CD4-positive, alpha-beta T cell (primary cell): ENCODE data around the gene FZD1. TPM values are rescaled to one million over a fixed set of nuclear protein-coding genes. Genes with fewer than 3 reads are reported as not detected.
A peak's percentile ranks its signal among the peaks of the same experiment; 100 is the strongest.

Experiments used
- ATAC-seq: fragments of 200-7000 bp; cut with Tn5 transposase; one replicate; pipeline ENCODE4 v1.10.0; 2022; ENCODE audit warnings: mild to moderate bottlenecking; ENCODE audit not compliant: poor library complexity
- CTCF ChIA-PET: fragments of 350-600 bp; sonication (Branson Sonifier 250); formaldehyde crosslinking; loops from one replicate; lab custom pipeline; 2021; ENCODE audit warnings: antibody characterized with exemption, inconsistent platforms; lab: Charles Lee
- POLR2A ChIA-PET: fragments of 350-600 bp; sonication (Branson Sonifier 250); formaldehyde crosslinking; loops from one replicate; lab custom pipeline; 2021; ENCODE audit warnings: antibody characterized with exemption, inconsistent platforms; lab: Charles Lee
- DNase-seq, 14 experiments: peaks; one replicate each; pipeline ENCODE4 v3.0.0-alpha.2; 2013 to 2020; ENCODE audit warnings: mixed read lengths in 2 of 14
- H3K27ac ChIP-seq, 2 donors: one replicate each; pipeline versions ENCODE4 v1.5.1 to v1.7.0; 2013; ENCODE audit warnings: low read length in 2 of 2, low read depth in 1 of 2, mild to moderate bottlenecking in 1 of 2
- H3K27me3 ChIP-seq, 2 experiments: 1 replicate in 1 of 2; 2 replicates in 1 of 2; pipeline versions ENCODE4 v1.6.1 to v1.7.0; 2013; ENCODE audit warnings: low read length in 2 of 2, control low read depth in 1 of 2, mild to moderate bottlenecking in 1 of 2, moderate library complexity in 1 of 2; ENCODE audit not compliant: insufficient read depth in 2 of 2, control insufficient read depth in 1 of 2
- H3K36me3 ChIP-seq: one replicate; pipeline ENCODE4 v1.6.1; 2013; ENCODE audit warnings: low read length, control low read depth; ENCODE audit not compliant: insufficient read depth
- H3K4me1 ChIP-seq: one replicate; pipeline ENCODE4 v1.6.1; 2013; ENCODE audit warnings: low read length, control low read depth; ENCODE audit not compliant: insufficient read depth
- H3K4me3 ChIP-seq: one replicate; pipeline ENCODE4 v1.5.1; 2013; ENCODE audit warnings: mild to moderate bottlenecking, low read length, moderate library complexity
- H3K9me3 ChIP-seq, 2 experiments: 1 replicate in 1 of 2; 2 replicates in 1 of 2; pipeline versions ENCODE4 v1.6.1 to v1.7.0; 2013; ENCODE audit warnings: low read length in 2 of 2, mild to moderate bottlenecking in 2 of 2, control low read depth in 1 of 2, moderate library complexity in 1 of 2; ENCODE audit not compliant: control insufficient read depth in 1 of 2, insufficient read depth in 1 of 2
- H3K27ac Mint-ChIP-seq: one replicate; pipeline ENCODE4 v1.8.0; 2020; ENCODE audit warnings: mixed read lengths
- H3K27me3 Mint-ChIP-seq: one replicate; pipeline ENCODE4 v1.8.0; 2021; ENCODE audit warnings: mixed read lengths
- H3K36me3 Mint-ChIP-seq: one replicate; pipeline ENCODE4 v1.8.0; 2021; ENCODE audit warnings: low read depth, mixed read lengths
- H3K4me1 Mint-ChIP-seq: one replicate; pipeline ENCODE4 v1.8.0; 2021; ENCODE audit warnings: low read depth, mixed read lengths
- H3K4me3 Mint-ChIP-seq: one replicate; pipeline ENCODE4 v1.8.0; 2020; ENCODE audit warnings: mild to moderate bottlenecking, mixed read lengths
- H3K9me3 Mint-ChIP-seq: one replicate; pipeline ENCODE4 v1.8.0; 2020; ENCODE audit warnings: mixed read lengths
- CTCF ChIP-seq: fragments of 200-600 bp; IDR thresholded peaks from one replicate; pipeline ENCODE4 v1.8.0; 2022; ENCODE audit warnings: antibody characterized with exemption, mild to moderate bottlenecking
- intact Hi-C, 2 experiments: fragments of 100-400 bp; cut with DNase I in 1 of 2; cut with micrococcal nuclease in 1 of 2; formaldehyde crosslinking; loops; one replicate each; pipeline versions ENCODE4 v1.15.1 to v1.9.0; 2023 to 2025; cut with DNase I, micrococcal nuclease
- total RNA-seq, 174 experiments: library from RNA in 2 of 174; stranded (reverse) in 2 of 174; gene quantifications; one replicate each; pipeline ENCODE4 v1.2.3 and lab custom pipeline; 2021 to 2026

The FZD1 gene
- total RNA-seq, 2 experiments from 2014 or later, result 0.22 to 0.28 TPM

- TF ChIP-seq CTCF, result no peak
- ATAC-seq, result no peak
Observed at GRCh38 chr7:91233212-91233611, 31.0 kb upstream of the FZD1 start.

GRCh38 chr7:91235211-91235832 lies 28.9 kb upstream of the FZD1 start:
- Mint-ChIP-seq H3K4me1 (no peaks in the 10 kb centered on the region), H3K27ac (no peak overlapping the region), H3K27me3 (no peaks in the 10 kb centered on the region), H3K36me3 (no peaks in the 10 kb centered on the region), H3K9me3 (no peaks in the 10 kb centered on the region), H3K4me3 (no peak overlapping the region)
- POLR2A ChIA-PET, result no interaction called here
- Histone ChIP-seq H3K27me3 (no peaks in the 10 kb centered on the region), H3K27ac (no peak overlapping the region), H3K36me3 (no peaks in the 10 kb centered on the region), H3K4me1 (no peaks in the 10 kb centered on the region), H3K4me3 (no peak overlapping the region), H3K9me3 (peaks cover 0 to 4% of the 10 kb centered on the region in 2 experiments)
- intact Hi-C loops, result no loop called here
- DNase-seq, result no peak
- CTCF ChIA-PET, result no interaction called here
- no peak for ATAC-seq
- TF ChIP-seq CTCF, result no peak

More at GRCh38 chr7:91233212-91233611, 31.0 kb upstream of the FZD1 start:
- H3K9me3 ChIP-seq, result peaks cover 0 to 4% of the 10 kb centered on the region in 2 experiments
- Mint-ChIP-seq H3K27me3 (no peaks in the 10 kb centered on the region), H3K4me3 (no peak overlapping the region), H3K4me1 (no peaks in the 10 kb centered on the region), H3K9me3 (no peaks in the 10 kb centered on the region), H3K27ac (no peak overlapping the region), H3K36me3 (no peaks in the 10 kb centered on the region)
- H3K4me3 ChIP-seq, result no peak overlapping the region
- POLR2A ChIA-PET, result no interaction called here
- H3K36me3 ChIP-seq, result no peaks in the 10 kb centered on the region
- CTCF ChIA-PET, result no interaction called here
- H3K4me1 ChIP-seq, result no peaks in the 10 kb centered on the region
- no peaks in the 10 kb centered on the region for H3K27me3 ChIP-seq
- H3K27ac ChIP-seq, result no peak overlapping the region
- no peak for DNase-seq
- intact Hi-C loops, result no loop called here

- Mint-ChIP-seq H3K27me3 (peaks cover 11% of the 10 kb centered on the region), H3K4me3 (no peak overlapping the region), H3K4me1 (no peaks in the 10 kb centered on the region), H3K9me3 (no peaks in the 10 kb centered on the region), H3K36me3 (no peaks in the 10 kb centered on the region), H3K27ac (no peak overlapping the region)
- no peak for ATAC-seq
- Histone ChIP-seq H3K27ac (no peak overlapping the region), H3K4me3 (no peak overlapping the region), H3K4me1 (no peaks in the 10 kb centered on the region), H3K27me3 (no peaks in the 10 kb centered on the region), H3K9me3 (peaks cover 0 to 4% of the 10 kb centered on the region in 2 experiments), H3K36me3 (no peaks in the 10 kb centered on the region)
- CTCF ChIA-PET, result no interaction called here
- intact Hi-C loops, result no loop called here
- no peak for TF ChIP-seq CTCF
- POLR2A ChIA-PET, result no interaction called here
- DNase-seq, result peak in 1 of 14 experiments; percentile 13
Observed at GRCh38 chr7:91239171-91239604, 25.0 kb upstream of the FZD1 start.
